Amniotic stem cell (primary cell): ENCODE measurements around the gene KCNC1.

Experiments used
- DNase-seq: peaks from one replicate; lab custom pipeline; 2025; lab: John Stamatoyannopoulos, UW

Gene KCNC1

GRCh38 chr11:17792161-17792560 lies 57.6 kb downstream of the KCNC1 start:
- DNase-seq = no peak

GRCh38 chr11:17793642-17794170 lies 59.1 kb downstream of the KCNC1 start:
- no peak for DNase-seq

- DNase-seq = no peak
These were observed 60.4 kb downstream of the KCNC1 start for GRCh38 chr11:17794981-17795380.

- no peak for DNase-seq
These were observed 61.6 kb downstream of the KCNC1 start for GRCh38 chr11:17796154-17796553.

GRCh38 chr11:17798253-17798652 lies 63.7 kb downstream of the KCNC1 start:
- DNase-seq = no peak

- DNase-seq = no peak
These were observed 64.1 kb downstream of the KCNC1 start for GRCh38 chr11:17798716-17799115.

GRCh38 chr11:17799147-17799546 lies 64.6 kb downstream of the KCNC1 start:
- DNase-seq = no peak

- no peak for DNase-seq
These were observed 66.6 kb downstream of the KCNC1 start for GRCh38 chr11:17801166-17801565.

GRCh38 chr11:17802491-17802890 lies 67.9 kb downstream of the KCNC1 start:
- DNase-seq = no peak

GRCh38 chr11:17803754-17804334 lies 69.3 kb downstream of the KCNC1 start:
- DNase-seq = no peak

- DNase-seq = no peak
These were observed 70.5 kb downstream of the KCNC1 start for GRCh38 chr11:17805043-17805442.

- no peak for DNase-seq
These were observed 71.3 kb downstream of the KCNC1 start for GRCh38 chr11:17805873-17806272.

GRCh38 chr11:17807034-17807433 lies 72.5 kb downstream of the KCNC1 start:
- no peak for DNase-seq

GRCh38 chr11:17810041-17810440 lies 75.5 kb downstream of the KCNC1 start:
- no peak for DNase-seq

GRCh38 chr11:17810746-17811145 lies 76.2 kb downstream of the KCNC1 start:
- DNase-seq = no peak

GRCh38 chr11:17811352-17811751 lies 76.8 kb downstream of the KCNC1 start:
- DNase-seq = no peak

GRCh38 chr11:17812091-17812864 lies 77.7 kb downstream of the KCNC1 start:
- DNase-seq = no peak

- no peak for DNase-seq
These were observed 78.2 kb downstream of the KCNC1 start for GRCh38 chr11:17812865-17813187.

GRCh38 chr11:17813391-17814059 lies 78.9 kb downstream of the KCNC1 start:
- DNase-seq = no peak

- no peak for DNase-seq
These were observed 80.0 kb downstream of the KCNC1 start for GRCh38 chr11:17814546-17814945.

GRCh38 chr11:17816232-17816931 lies 81.8 kb downstream of the KCNC1 start:
- no peak for DNase-seq

GRCh38 chr11:17821648-17822400 lies 87.2 kb downstream of the KCNC1 start:
- no peak for DNase-seq
